A549 (cell line): ENCODE data around the gene VEGFC. TPM values are rescaled to one million over a fixed set of nuclear protein-coding genes. Genes with fewer than 3 reads are reported as not detected.

ENCODE experiments used
- ATAC-seq, 2 experiments: fragments of 200-7000 bp in 1 of 2; fragments of >200 bp in 1 of 2; cut with Nextera tagmentation in 1 of 2; cut with Tn5 transposase in 1 of 2; 3 replicates each; pipeline versions ENCODE4 v1.8.0 to v1.9.1; 2018 to 2020; ENCODE audit warnings: mild to moderate bottlenecking in 1 of 2, moderate library complexity in 1 of 2
- CTCF ChIA-PET: fragments of 300-600 bp; sonication (Branson Sonifier 250); formaldehyde crosslinking; extraction: SDS; loops from one replicate; lab custom pipeline; 2021; ENCODE audit warnings: antibody characterized with exemption, inconsistent platforms; lab: Yijun Ruan, JAX
- POLR2A ChIA-PET: fragments of 350-600 bp; formaldehyde crosslinking; extraction: SDS; loops from one replicate; lab custom pipeline; 2021; ENCODE audit warnings: antibody characterized with exemption, inconsistent platforms; lab: Yijun Ruan, JAX
- DNase-seq, 2 experiments: peaks; one replicate each; pipeline versions ENCODE4 v3.0.0 to v3.0.0-alpha.2; 2011 to 2016; ENCODE audit warnings: low read depth in 1 of 2, low spot score in 1 of 2
- FAIRE-seq: peaks from 2 replicates; lab custom pipeline; 2011; peaks lifted over from hg19 to GRCh38; lab: Jason Lieb, UNC
- H3K27ac ChIP-seq, 2 experiments: fragments of >200 bp; sonication (Bioruptor Twin); formaldehyde crosslinking; 3 replicates each; pipeline ENCODE4 v1.5.1; 2016 to 2017
- H3K4me1 ChIP-seq: fragments of >200 bp; sonication (Bioruptor Twin); formaldehyde crosslinking; 3 replicates; pipeline ENCODE4 v1.6.1; 2016
- H3K4me2 ChIP-seq: fragments of >200 bp; sonication (Bioruptor Twin); formaldehyde crosslinking; 3 replicates; pipeline ENCODE4 v1.6.1; 2016
- H3K4me3 ChIP-seq: fragments of >200 bp; sonication (Bioruptor Twin); formaldehyde crosslinking; 3 replicates; pipeline ENCODE4 v1.5.1; 2016
- H3K9me3 ChIP-seq: fragments of >200 bp; sonication (Bioruptor Twin); formaldehyde crosslinking; 3 replicates; pipeline ENCODE4 v1.6.1; 2016
- ATOH8 ChIP-seq: fragments of 250-450 bp; sonication (Bioruptor Pico); IDR thresholded peaks from 2 replicates; pipeline ENCODE4 v1.5.0; 2020; ENCODE audit warnings: low read depth, mild to moderate bottlenecking, moderate library complexity
- BCL3 ChIP-seq: fragments of >200 bp; sonication (Bioruptor Twin); formaldehyde crosslinking; IDR thresholded peaks from 3 replicates; pipeline ENCODE4 v1.6.1; 2016
- BHLHE40 ChIP-seq: IDR thresholded peaks from 2 replicates; pipeline ENCODE4 v1.6.1; 2012; ENCODE audit warnings: low read depth, low read length, inconsistent platforms
- EHF ChIP-seq: fragments of 250-450 bp; sonication (Bioruptor Pico); IDR thresholded peaks from 2 replicates; pipeline ENCODE4 v1.5.0; 2020; ENCODE audit warnings: mild to moderate bottlenecking
- EP300 ChIP-seq, 2 experiments: fragments of >200 bp; sonication (Bioruptor Twin); formaldehyde crosslinking; IDR thresholded peaks; 2 replicates in 1 of 2; 3 replicates in 1 of 2; pipeline ENCODE4 v1.6.1; 2016 to 2017
- HDAC2 ChIP-seq: fragments of 200-600 bp; sonication (generic); IDR thresholded peaks from 2 replicates; pipeline ENCODE4 v1.6.1; 2016
- HOXB13 ChIP-seq: fragments of 250-450 bp; sonication (Bioruptor Pico); IDR thresholded peaks from 2 replicates; pipeline ENCODE4 v1.5.0; 2020; ENCODE audit warnings: low read depth, mild to moderate bottlenecking, moderate library complexity
- JUN ChIP-seq, 2 experiments: fragments of >200 bp; sonication (Bioruptor Twin); formaldehyde crosslinking; IDR thresholded peaks; 2 replicates in 1 of 2; 3 replicates in 1 of 2; pipeline ENCODE4 v1.6.1; 2016 to 2017
- JUNB ChIP-seq: fragments of >200 bp; sonication (Bioruptor Twin); formaldehyde crosslinking; IDR thresholded peaks from 2 replicates; pipeline ENCODE4 v1.6.1; 2016
- KDM1A ChIP-seq: fragments of 200-600 bp; sonication (generic); IDR thresholded peaks from 2 replicates; pipeline ENCODE4 v1.6.1; 2016; ENCODE audit warnings: low read depth, mild to moderate bottlenecking
- MYC ChIP-seq: IDR thresholded peaks from 2 replicates; pipeline ENCODE4 v1.6.1; 2012; ENCODE audit warnings: mild to moderate bottlenecking, inconsistent platforms, low read length, improper control_type of control experiment, borderline replicate concordance
- NFE2L2 ChIP-seq: fragments of 150-350 bp; conservative IDR thresholded peaks from 2 replicates; pipeline ENCODE4 v1.6.1; 2014; ENCODE audit warnings: low read length
- NR3C1 ChIP-seq: fragments of >200 bp; sonication (Bioruptor Twin); formaldehyde crosslinking; IDR thresholded peaks from 3 replicates; pipeline ENCODE4 v1.6.1; 2017
- POLR2AphosphoS2 ChIP-seq: conservative IDR thresholded peaks from 2 replicates; pipeline ENCODE4 v1.6.1; 2012; ENCODE audit warnings: low read length, improper control_type of control experiment, inconsistent platforms
- RAD21 ChIP-seq, 2 experiments: fragments of >200 bp in 1 of 2; sonication (Bioruptor Twin) in 1 of 2; formaldehyde crosslinking in 1 of 2; IDR thresholded peaks in 1 of 2; conservative IDR thresholded peaks in 1 of 2; 2 replicates in 1 of 2; 3 replicates in 1 of 2; pipeline ENCODE4 v1.6.1; 2012 to 2018; ENCODE audit warnings: inconsistent platforms in 1 of 2
- RARB ChIP-seq: fragments of 250-450 bp; sonication (Bioruptor Pico); IDR thresholded peaks from 2 replicates; pipeline ENCODE4 v1.8.0; 2021; ENCODE audit warnings: mild to moderate bottlenecking, moderate library complexity
- RNF2 ChIP-seq: fragments of 200-600 bp; sonication (generic); IDR thresholded peaks from 2 replicates; pipeline ENCODE4 v1.6.1; 2016; ENCODE audit warnings: low read depth, mild to moderate bottlenecking, antibody characterized with exemption, moderate library complexity, borderline replicate concordance
- SREBF2 ChIP-seq: fragments of 450-650 bp; IDR thresholded peaks from 2 replicates; pipeline ENCODE4 v1.6.1; 2014; ENCODE audit warnings: mild to moderate bottlenecking, moderate library complexity
- WGBS: methylation state at CpG from one replicate; pipeline ENCODE4 v1.1.6; 2017; ENCODE audit errors: missing lambda C conversion rate; 5-methylcytosine and 5-hydroxymethylcytosine counted together
- polyA plus RNA-seq, 4 experiments: library from polyadenylated mRNA; depleted of rRNA in 3 of 4; stranded (reverse); fragments of >200 nt; fragmentation: RNase III in 1 of 4; extraction: RNeasy Plus Mini Kit Qiagen cat#74134 plus additional on column Dnase treatment in 1 of 4; gene quantifications; 2 replicates in 3 of 4; 3 replicates in 1 of 4; pipeline ENCODE4 v1.2.3, GENCODE V29; 2011 to 2017
- TF ChIP-seq, protein P1 (sequence below): fragments of 250-450 bp; sonication (Bioruptor Pico); IDR thresholded peaks from 2 replicates; pipeline ENCODE4 v1.5.0; 2021; ENCODE audit warnings: mild to moderate bottlenecking, moderate library complexity, borderline replicate concordance
- TF ChIP-seq, protein P2 (sequence below): fragments of 150-350 bp; IDR thresholded peaks from 2 replicates; pipeline ENCODE4 v1.6.1; 2014; ENCODE audit warnings: low read depth, mild to moderate bottlenecking, low read length
- TF ChIP-seq, protein P3 (sequence below): IDR thresholded peaks from 2 replicates; pipeline ENCODE4 v1.6.1; 2012; ENCODE audit warnings: low read depth, borderline replicate concordance

The VEGFC gene
- polyA plus RNA-seq, 2 of the 4 experiments (the other 2 are of a cell fraction), result 11.6 to 14.4 TPM

- ATAC-seq (no peak), DNase-seq (no peak), FAIRE-seq (no peak)
- Histone ChIP-seq H3K4me1 (no peaks in the 10 kb centered on the region), H3K9me3 (no peaks in the 10 kb centered on the region), H3K4me2 (no peak overlapping the region), H3K4me3 (no peak overlapping the region), H3K27ac (no peak overlapping the region)
- ChIA-PET POLR2A (no interaction called here), CTCF (interaction anchor here (0.6 to 1.0 kb wide), 3 partner anchors 14 to 401 kb away, joined by 3 read pairs; no protein-coding TSS in a partner anchor)
- TF ChIP-seq, protein P1, sequence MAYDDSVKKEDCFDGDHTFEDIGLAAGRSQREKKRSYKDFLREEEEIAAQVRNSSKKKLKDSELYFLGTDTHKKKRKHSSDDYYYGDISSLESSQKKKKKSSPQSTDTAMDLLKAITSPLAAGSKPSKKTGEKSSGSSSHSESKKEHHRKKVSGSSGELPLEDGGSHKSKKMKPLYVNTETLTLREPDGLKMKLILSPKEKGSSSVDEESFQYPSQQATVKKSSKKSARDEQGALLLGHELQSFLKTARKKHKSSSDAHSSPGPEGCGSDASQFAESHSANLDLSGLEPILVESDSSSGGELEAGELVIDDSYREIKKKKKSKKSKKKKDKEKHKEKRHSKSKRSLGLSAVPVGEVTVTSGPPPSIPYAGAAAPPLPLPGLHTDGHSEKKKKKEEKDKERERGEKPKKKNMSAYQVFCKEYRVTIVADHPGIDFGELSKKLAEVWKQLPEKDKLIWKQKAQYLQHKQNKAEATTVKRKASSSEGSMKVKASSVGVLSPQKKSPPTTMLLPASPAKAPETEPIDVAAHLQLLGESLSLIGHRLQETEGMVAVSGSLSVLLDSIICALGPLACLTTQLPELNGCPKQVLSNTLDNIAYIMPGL (CRISPR knock-in tag), result no peak
- no peak for TF ChIP-seq RARB (CRISPR knock-in tag)
- TF ChIP-seq POLR2AphosphoS2, result no peak
- TF ChIP-seq RNF2, result no peak
- TF ChIP-seq KDM1A, result no peak
- no peak for TF ChIP-seq HOXB13
- no peak for TF ChIP-seq RAD21 (conservative IDR thresholded peaks at IDR 0.05 in 1 of 2, IDR thresholded peaks at IDR 0.05 in 1 of 2)
- no peak for TF ChIP-seq EHF (CRISPR knock-in tag)
- no peak for TF ChIP-seq BCL3
- TF ChIP-seq, protein P2, sequence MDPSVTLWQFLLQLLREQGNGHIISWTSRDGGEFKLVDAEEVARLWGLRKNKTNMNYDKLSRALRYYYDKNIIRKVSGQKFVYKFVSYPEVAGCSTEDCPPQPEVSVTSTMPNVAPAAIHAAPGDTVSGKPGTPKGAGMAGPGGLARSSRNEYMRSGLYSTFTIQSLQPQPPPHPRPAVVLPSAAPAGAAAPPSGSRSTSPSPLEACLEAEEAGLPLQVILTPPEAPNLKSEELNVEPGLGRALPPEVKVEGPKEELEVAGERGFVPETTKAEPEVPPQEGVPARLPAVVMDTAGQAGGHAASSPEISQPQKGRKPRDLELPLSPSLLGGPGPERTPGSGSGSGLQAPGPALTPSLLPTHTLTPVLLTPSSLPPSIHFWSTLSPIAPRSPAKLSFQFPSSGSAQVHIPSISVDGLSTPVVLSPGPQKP, result no peak
- no peak for TF ChIP-seq NR3C1
- TF ChIP-seq SREBF2, result no peak
- TF ChIP-seq MYC, result no peak
- TF ChIP-seq EP300 (IDR thresholded peaks at IDR 0.05), result no peak
- no peak for TF ChIP-seq HDAC2
- no peak for TF ChIP-seq ATOH8 (CRISPR knock-in tag)
- TF ChIP-seq, protein P3, sequence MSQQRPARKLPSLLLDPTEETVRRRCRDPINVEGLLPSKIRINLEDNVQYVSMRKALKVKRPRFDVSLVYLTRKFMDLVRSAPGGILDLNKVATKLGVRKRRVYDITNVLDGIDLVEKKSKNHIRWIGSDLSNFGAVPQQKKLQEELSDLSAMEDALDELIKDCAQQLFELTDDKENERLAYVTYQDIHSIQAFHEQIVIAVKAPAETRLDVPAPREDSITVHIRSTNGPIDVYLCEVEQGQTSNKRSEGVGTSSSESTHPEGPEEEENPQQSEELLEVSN, result no peak
- TF ChIP-seq NFE2L2, result no peak
Observed at GRCh38 chr4:176825586-176825985, 32.9 kb upstream of the VEGFC start.

GRCh38 chr4:176824645-176825366, 32.1 kb upstream of the VEGFC start:
- H3K4me3 ChIP-seq, result no peak overlapping the region
- H3K9me3 ChIP-seq, result no peaks in the 10 kb centered on the region
- no peak for ATAC-seq
- ChIA-PET POLR2A (no interaction called here), CTCF (interaction anchor here (0.8 to 1.0 kb wide), 2 partner anchors 13 to 36 kb away, joined by 3 read pairs; no protein-coding TSS in a partner anchor)
- WGBS, result 75% methylated on average over 2 of the region's 2 CpGs
- no peak for FAIRE-seq
- H3K4me1 ChIP-seq, result no peaks in the 10 kb centered on the region
- H3K27ac ChIP-seq, result no peak overlapping the region
- DNase-seq, result no peak
- TF ChIP-seq BHLHE40, result no peak
- no peak for TF ChIP-seq JUNB
- no peak for TF ChIP-seq JUN (IDR thresholded peaks at IDR 0.05)
- H3K4me2 ChIP-seq, result no peak overlapping the region
